Testis (tissue), 3 donors: ENCODE results near the gene REX1BD. TPM values are rescaled to one million over a fixed set of nuclear protein-coding genes. Genes with fewer than 3 reads are reported as not detected.

Source experiments
- DNase-seq: peaks from one replicate; pipeline ENCODE4 v3.0.0-alpha.2; 2019
- H3K27ac ChIP-seq, 2 donors: fragments of 200-600 bp; sonication (generic); one replicate each; pipeline ENCODE4 v1.5.1; 2019
- H3K27me3 ChIP-seq: fragments of 200-600 bp; sonication (generic); one replicate; pipeline ENCODE4 v1.5.1; 2019
- H3K36me3 ChIP-seq: fragments of 200-600 bp; sonication (generic); one replicate; pipeline ENCODE4 v1.5.1; 2017; ENCODE audit warnings: low read depth; ENCODE audit errors: missing control alignments
- H3K4me1 ChIP-seq: fragments of 200-600 bp; sonication (generic); one replicate; pipeline ENCODE4 v1.5.1; 2019
- H3K4me3 ChIP-seq, 2 donors: fragments of 200-600 bp; sonication (generic); one replicate each; pipeline ENCODE4 v1.5.1; 2017 to 2019
- H3K9me3 ChIP-seq: fragments of 200-600 bp; sonication (generic); one replicate; pipeline ENCODE4 v1.5.1; 2017
- CTCF ChIP-seq, 3 experiments: fragments of 450-650 bp in 2 of 3; fragments of 200-600 bp in 1 of 3; sonication (generic) in 1 of 3; IDR thresholded peaks; one replicate each; pipeline ENCODE4 v1.5.1; 2016 to 2019; ENCODE audit warnings: antibody characterized with exemption in 3 of 3, mild to moderate bottlenecking in 2 of 3, moderate library complexity in 1 of 3
- POLR2A ChIP-seq: fragments of 450-650 bp; IDR thresholded peaks from one replicate; pipeline ENCODE4 v1.6.1; 2017; ENCODE audit warnings: antibody characterized with exemption, mild to moderate bottlenecking, moderate library complexity
- WGBS, 2 donors: methylation state at CpG; one replicate each; pipeline ENCODE4 v1.1.5; 2018; 5-methylcytosine and 5-hydroxymethylcytosine counted together
- intact Hi-C: fragments of 100-400 bp; cut with DNase I; formaldehyde crosslinking; loops from one replicate; pipeline ENCODE4 v1.15.1; 2023; ENCODE audit warnings: low total_unique reads
- polyA plus RNA-seq: library from polyadenylated mRNA; stranded (reverse); fragments of 350-450 nt; fragmentation: Illumina TruSeq; extraction: RNeasy Lipid Tissue Mini Kit (QIAGEN cat#74804); gene quantifications from one replicate; pipeline ENCODE4 v1.2.3, GENCODE V29; 2014; ENCODE audit warnings: low read depth, low replicate concordance; ENCODE audit not compliant: insufficient read depth
- total RNA-seq, 2 donors: library from RNA; depleted of rRNA; stranded (reverse); fragments of >200 nt; gene quantifications; one replicate each; pipeline ENCODE4 v1.2.3, GENCODE V29; 2016

The REX1BD gene
- total and polyA plus RNA-seq, 3 donors from 2014 or later: 14.5 to 58.7 (median 44.3) TPM

DNA sequence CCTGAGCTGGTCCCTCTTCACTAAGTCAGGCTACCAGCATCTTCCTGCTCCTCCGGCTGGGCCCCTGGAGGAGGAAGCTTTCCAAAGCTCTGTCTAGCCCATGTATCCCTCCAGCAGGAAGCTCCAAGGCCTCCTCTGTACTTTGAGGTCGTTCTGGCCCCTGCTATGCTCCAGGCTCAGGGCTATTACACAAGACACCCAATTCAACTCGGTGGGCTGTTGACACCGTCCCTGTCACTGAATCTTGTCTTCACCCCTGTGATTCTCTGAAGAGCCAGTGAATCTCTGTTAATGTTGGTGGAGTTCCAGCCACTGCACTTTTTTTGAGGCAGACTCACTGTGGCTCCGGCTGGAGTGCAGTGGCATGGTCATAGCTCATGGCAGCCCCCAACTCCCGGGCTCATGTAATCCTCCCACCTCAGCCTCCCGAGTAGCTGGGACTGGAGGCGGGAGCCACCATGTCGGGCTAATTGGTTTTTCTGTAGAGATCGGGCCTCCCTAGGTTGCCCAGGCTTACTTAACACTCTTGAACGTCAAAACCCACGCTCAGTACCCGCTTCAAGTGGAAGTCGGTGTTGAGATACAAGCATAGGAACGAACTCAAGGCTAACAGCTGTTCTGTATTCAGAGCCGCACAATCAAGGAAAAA, 512 bp upstream of the REX1BD start:
- TF ChIP-seq CTCF (IDR thresholded peaks at IDR 0.05) (no peak), POLR2A (no peak)
- WGBS, 2 donors: 5 to 15% methylated on average over 7 to 16 of the region's 16 CpGs
- peak overlapping the region; percentile 74 to 75 for H3K4me3 ChIP-seq
- peaks cover 13% of the 10 kb centered on the region for H3K4me1 ChIP-seq
- intact Hi-C loops: no loop called here
- no peaks in the 10 kb centered on the region for H3K9me3 ChIP-seq
- peak overlapping the region in 1 of 2 donors; percentile 76 for H3K27ac ChIP-seq
- H3K36me3 ChIP-seq: no peaks in the 10 kb centered on the region
- DNase-seq: no peak
- H3K27me3 ChIP-seq: no peaks in the 10 kb centered on the region

- no peaks in the 10 kb centered on the region for H3K27me3 ChIP-seq
- peaks cover 20% of the 10 kb centered on the region for H3K4me1 ChIP-seq
- intact Hi-C loops: loop anchor here (10.0 kb wide), 2 partner anchors 95 to 255 kb away; partner anchors contain the start of gene CRTC1
- 15 to 19% methylated on average over 29 to 52 of the region's 52 CpGs for WGBS, 2 donors
- H3K36me3 ChIP-seq: no peaks in the 10 kb centered on the region
- peak overlapping the region; percentile 35 to 76 for H3K27ac ChIP-seq
- peak; percentile 71 for DNase-seq
- peak overlapping the region; percentile 74 to 75 for H3K4me3 ChIP-seq
- no peaks in the 10 kb centered on the region for H3K9me3 ChIP-seq
- TF ChIP-seq POLR2A (no peak), CTCF (IDR thresholded peaks at IDR 0.05) (peak in 2 of 3 experiments; percentile 10 to 20)
Observed at GRCh38 chr19:18589380-18590272, 1.0 kb downstream of the REX1BD start.

- peaks cover 26% of the 10 kb centered on the region for H3K4me1 ChIP-seq
Observed at GRCh38 chr19:18590273-18591272, 2.0 kb downstream of the REX1BD start.

More at GRCh38 chr19:18590273-18591272, 2.0 kb downstream of the REX1BD start:
- no peak overlapping the region for H3K27ac ChIP-seq
- no peaks in the 10 kb centered on the region for H3K36me3 ChIP-seq
- peak in 1 of 3 experiments; percentile 6 for TF ChIP-seq CTCF (IDR thresholded peaks at IDR 0.05)
- TF ChIP-seq POLR2A: no peak
- H3K27me3 ChIP-seq: no peaks in the 10 kb centered on the region
- 56 to 62% methylated on average over 34 to 40 of the region's 40 CpGs for WGBS, 2 donors
- DNase-seq: peak; percentile 59
- H3K4me3 ChIP-seq: no peak overlapping the region
- no peaks in the 10 kb centered on the region for H3K9me3 ChIP-seq
- intact Hi-C loops: loop anchor here (10.0 kb wide), 2 partner anchors 94 to 254 kb away; partner anchors contain the start of gene CRTC1
